Tibial nerve (tissue), 4 donors: Measurements from ENCODE around the gene TEX264. TPM values are rescaled to one million over a fixed set of nuclear protein-coding genes. Genes with fewer than 3 reads are reported as not detected.

ENCODE experiments used
- DNase-seq, 2 donors: peaks; one replicate each; pipeline ENCODE4 v3.0.0-alpha.2; 2019; ENCODE audit warnings: low spot score in 2 of 2
- H3K27ac ChIP-seq, 4 donors: fragments of 200-600 bp; sonication (generic) in 3 of 4; one replicate each; pipeline ENCODE4 v1.5.1; 2017 to 2019; ENCODE audit warnings: mild to moderate bottlenecking in 1 of 4
- H3K27me3 ChIP-seq, 2 donors: fragments of 200-600 bp; sonication (generic) in 1 of 2; one replicate each; pipeline versions ENCODE4 v1.5.1 to v1.6.0; 2017 to 2019
- H3K36me3 ChIP-seq, 3 donors: fragments of 200-600 bp; sonication (generic); one replicate each; pipeline ENCODE4 v1.5.1; 2018 to 2019
- H3K4me1 ChIP-seq, 4 donors: fragments of 200-600 bp; sonication (generic) in 3 of 4; one replicate each; pipeline ENCODE4 v1.5.1; 2017 to 2019
- H3K4me3 ChIP-seq, 4 donors: fragments of 200-600 bp; sonication (generic) in 3 of 4; one replicate each; pipeline ENCODE4 v1.5.1; 2017 to 2019; ENCODE audit warnings: mild to moderate bottlenecking in 1 of 4, moderate library complexity in 1 of 4
- H3K9me3 ChIP-seq, 4 donors: fragments of 200-600 bp; sonication (generic) in 3 of 4; one replicate each; pipeline ENCODE4 v1.5.1; 2017 to 2019
- EP300 ChIP-seq, 2 donors: sonication (generic); formaldehyde crosslinking; IDR thresholded peaks; one replicate each; pipeline ENCODE4 v1.6.1; 2017; ENCODE audit warnings: antibody characterized with exemption in 2 of 2, mild to moderate bottlenecking in 1 of 2
- POLR2A ChIP-seq, 2 donors: fragments of 450-650 bp; IDR thresholded peaks; one replicate each; pipeline ENCODE4 v1.6.1; 2017; ENCODE audit warnings: antibody characterized with exemption in 2 of 2, mild to moderate bottlenecking in 2 of 2, moderate library complexity in 2 of 2
- WGBS, 2 donors: methylation state at CpG; one replicate each; pipeline ENCODE4 v1.1.5; 2018; 5-methylcytosine and 5-hydroxymethylcytosine counted together
- total RNA-seq, 4 donors: library from RNA; depleted of rRNA; stranded (reverse); fragments of >200 nt; gene quantifications; one replicate each; pipeline ENCODE4 v1.1.0, GENCODE V29; 2016
- TF ChIP-seq, protein P1 (sequence below), 5 experiments: fragments of 200-600 bp in 3 of 5; fragments of 450-650 bp in 2 of 5; sonication (generic) in 3 of 5; IDR thresholded peaks; one replicate each; pipeline ENCODE4 v1.5.1; 2016 to 2019; ENCODE audit warnings: antibody characterized with exemption in 5 of 5, mild to moderate bottlenecking in 3 of 5, moderate library complexity in 2 of 5

Gene TEX264
- total RNA-seq, 4 donors from 2014 or later: 68.8 to 80.0 (median 73.2) TPM

DNA sequence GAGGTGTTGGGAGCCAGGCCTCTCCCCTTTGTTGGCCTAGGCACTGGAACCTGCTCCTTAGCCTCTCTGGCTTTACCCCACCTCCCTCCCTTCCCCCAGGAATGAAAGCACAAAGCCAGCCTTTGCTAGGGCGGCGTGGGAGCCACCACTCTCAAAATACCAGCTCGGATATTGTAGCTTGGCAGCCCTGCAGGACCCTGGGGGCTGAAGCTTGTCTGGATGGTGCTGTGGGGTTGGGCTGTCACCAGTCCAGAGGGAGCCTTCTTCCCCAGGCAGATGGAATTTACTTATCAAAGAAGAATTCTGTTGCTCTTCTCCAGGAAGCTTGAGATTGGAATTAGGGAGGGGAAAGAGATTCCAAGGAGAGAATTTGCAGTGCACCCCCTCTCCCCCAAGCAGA lies 20.9 kb downstream of the TEX264 start:
- H3K4me3 ChIP-seq: no peak overlapping the region
- H3K9me3 ChIP-seq: no peaks in the 10 kb centered on the region
- no peak for DNase-seq
- WGBS, 2 donors: 43 to 56% methylated on average over 3 of the region's 3 CpGs
- TF ChIP-seq, protein P1, sequence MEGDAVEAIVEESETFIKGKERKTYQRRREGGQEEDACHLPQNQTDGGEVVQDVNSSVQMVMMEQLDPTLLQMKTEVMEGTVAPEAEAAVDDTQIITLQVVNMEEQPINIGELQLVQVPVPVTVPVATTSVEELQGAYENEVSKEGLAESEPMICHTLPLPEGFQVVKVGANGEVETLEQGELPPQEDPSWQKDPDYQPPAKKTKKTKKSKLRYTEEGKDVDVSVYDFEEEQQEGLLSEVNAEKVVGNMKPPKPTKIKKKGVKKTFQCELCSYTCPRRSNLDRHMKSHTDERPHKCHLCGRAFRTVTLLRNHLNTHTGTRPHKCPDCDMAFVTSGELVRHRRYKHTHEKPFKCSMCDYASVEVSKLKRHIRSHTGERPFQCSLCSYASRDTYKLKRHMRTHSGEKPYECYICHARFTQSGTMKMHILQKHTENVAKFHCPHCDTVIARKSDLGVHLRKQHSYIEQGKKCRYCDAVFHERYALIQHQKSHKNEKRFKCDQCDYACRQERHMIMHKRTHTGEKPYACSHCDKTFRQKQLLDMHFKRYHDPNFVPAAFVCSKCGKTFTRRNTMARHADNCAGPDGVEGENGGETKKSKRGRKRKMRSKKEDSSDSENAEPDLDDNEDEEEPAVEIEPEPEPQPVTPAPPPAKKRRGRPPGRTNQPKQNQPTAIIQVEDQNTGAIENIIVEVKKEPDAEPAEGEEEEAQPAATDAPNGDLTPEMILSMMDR (IDR thresholded peaks at IDR 0.05): no peak
- TF ChIP-seq EP300 (IDR thresholded peaks at IDR 0.05) (no peak), POLR2A (IDR thresholded peaks at IDR 0.05) (no peak)
- H3K4me1 ChIP-seq: peaks cover 0 to 10% (median 2%) of the 10 kb centered on the region in 4 donors
- no peaks in the 10 kb centered on the region for H3K27me3 ChIP-seq
- H3K27ac ChIP-seq: no peak overlapping the region
- peaks cover 0 to 93% (median 0%) of the 10 kb centered on the region in 3 donors for H3K36me3 ChIP-seq

DNA sequence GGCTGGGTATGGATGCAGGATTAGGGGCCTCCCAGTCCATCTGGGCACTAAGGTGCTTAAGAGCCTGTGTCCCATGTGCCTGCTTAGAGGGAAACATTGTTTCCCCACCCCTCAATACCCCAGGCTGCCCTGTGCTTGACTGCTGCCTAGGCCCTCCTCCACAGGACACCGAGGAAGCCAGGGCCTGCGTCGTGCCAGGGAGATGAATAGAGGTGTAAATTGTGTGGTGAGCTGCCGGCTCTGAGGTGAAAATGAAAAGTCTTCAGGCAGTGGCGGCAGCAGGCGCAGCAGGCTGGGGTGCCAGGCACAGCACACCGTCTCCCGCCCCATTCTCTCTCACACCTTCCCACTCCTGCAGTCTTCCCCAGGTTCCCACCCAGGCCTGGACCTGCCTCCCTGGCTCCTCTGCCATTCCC lies 21.9 kb downstream of the TEX264 start:
- TF ChIP-seq POLR2A (IDR thresholded peaks at IDR 0.05) (no peak), EP300 (IDR thresholded peaks at IDR 0.05) (no peak)
- TF ChIP-seq, protein P1 (IDR thresholded peaks at IDR 0.05): no peak
- H3K36me3 ChIP-seq: peaks cover 0 to 93% (median 0%) of the 10 kb centered on the region in 3 donors
- no peak overlapping the region for H3K27ac ChIP-seq
- H3K27me3 ChIP-seq: no peaks in the 10 kb centered on the region
- H3K9me3 ChIP-seq: no peaks in the 10 kb centered on the region
- peaks cover 0 to 8% (median 0%) of the 10 kb centered on the region in 4 donors for H3K4me1 ChIP-seq
- H3K4me3 ChIP-seq: no peak overlapping the region
- DNase-seq: no peak
- 87 to 88% methylated on average over 8 of the region's 8 CpGs for WGBS, 2 donors

DNA sequence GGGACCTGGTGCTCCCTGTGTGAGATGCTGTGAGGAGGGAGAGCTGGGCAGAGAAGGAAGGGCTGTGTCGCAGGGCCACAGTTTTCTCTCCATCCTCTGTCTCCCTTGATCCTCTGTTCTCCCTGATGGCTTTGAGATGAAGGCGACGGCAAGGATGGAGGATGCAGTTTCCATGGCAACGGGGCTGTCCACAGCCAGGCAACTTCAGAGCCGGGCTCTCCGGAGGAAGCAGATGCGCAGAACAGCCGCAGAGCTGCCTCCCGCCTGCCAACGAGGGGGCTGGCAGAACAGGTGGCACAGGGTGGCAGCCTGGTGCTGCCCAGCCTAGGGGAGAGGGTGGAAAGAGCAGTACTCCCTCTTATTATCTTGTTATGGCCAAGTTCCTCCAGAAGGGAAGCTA lies 25.9 kb downstream of the TEX264 start:
- peaks cover 0 to 96% (median 7%) of the 10 kb centered on the region in 3 donors for H3K36me3 ChIP-seq
- H3K4me3 ChIP-seq: no peak overlapping the region
- H3K27me3 ChIP-seq: no peaks in the 10 kb centered on the region
- H3K9me3 ChIP-seq: no peaks in the 10 kb centered on the region
- no peak overlapping the region for H3K27ac ChIP-seq
- TF ChIP-seq EP300 (IDR thresholded peaks at IDR 0.05): no peak
- no peak for TF ChIP-seq POLR2A (IDR thresholded peaks at IDR 0.05)
- TF ChIP-seq, protein P1 (IDR thresholded peaks at IDR 0.05): no peak
- DNase-seq: no peak
- H3K4me1 ChIP-seq: peaks cover 0 to 2% (median 0%) of the 10 kb centered on the region in 4 donors
- WGBS, 2 donors: 91% methylated on average over 10 of the region's 10 CpGs

DNA sequence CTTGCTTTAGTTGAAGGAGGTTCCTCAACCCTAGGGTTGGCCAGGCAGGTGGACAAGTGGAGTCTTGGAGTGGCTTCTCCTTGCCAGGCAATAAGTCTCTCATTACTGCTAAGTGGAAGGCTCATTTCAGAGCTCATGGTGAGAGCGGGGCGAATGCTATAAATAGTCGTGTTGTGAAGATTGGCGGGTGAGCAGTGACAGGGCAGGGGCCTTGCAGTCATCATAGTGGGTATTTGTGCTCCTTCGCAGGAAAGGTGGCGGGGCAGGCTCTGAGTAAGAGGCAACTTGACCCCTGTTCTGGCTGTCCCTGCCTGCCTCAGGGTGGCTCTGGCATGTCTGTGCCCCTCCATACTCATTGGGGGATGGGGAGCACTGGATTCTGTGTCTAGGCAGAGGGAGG lies 27.2 kb downstream of the TEX264 start:
- DNase-seq: no peak
- TF ChIP-seq, protein P1 (IDR thresholded peaks at IDR 0.05): no peak
- TF ChIP-seq POLR2A (IDR thresholded peaks at IDR 0.05) (no peak), EP300 (IDR thresholded peaks at IDR 0.05) (no peak)
- H3K27me3 ChIP-seq: no peaks in the 10 kb centered on the region
- peaks cover 0 to 96% (median 14%) of the 10 kb centered on the region in 3 donors for H3K36me3 ChIP-seq
- WGBS, 2 donors: 87 to 89% methylated on average over 6 of the region's 6 CpGs
- no peak overlapping the region for H3K27ac ChIP-seq
- H3K9me3 ChIP-seq: no peaks in the 10 kb centered on the region
- no peak overlapping the region for H3K4me3 ChIP-seq
- no peaks in the 10 kb centered on the region for H3K4me1 ChIP-seq

DNA sequence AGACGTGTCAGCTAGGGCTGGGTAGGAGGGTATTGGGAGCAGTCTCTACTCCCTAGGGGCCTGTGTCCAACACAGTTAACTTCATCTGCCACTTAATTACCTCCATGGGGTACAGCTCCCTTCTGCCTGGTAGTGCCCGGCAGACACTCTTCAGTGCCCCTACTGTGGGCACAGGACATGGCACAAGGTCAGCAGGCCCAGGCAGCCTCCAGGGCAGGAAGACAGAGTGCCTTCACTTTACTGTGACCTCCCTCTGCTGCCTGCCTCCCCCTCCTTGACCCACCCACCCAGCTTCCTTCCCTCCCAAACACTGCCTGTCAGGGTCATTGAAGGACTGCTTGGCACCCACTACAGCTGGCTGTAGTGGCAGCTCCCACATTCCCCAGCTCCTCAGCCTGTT lies 29.4 kb downstream of the TEX264 start:
- Histone ChIP-seq H3K9me3 (no peaks in the 10 kb centered on the region), H3K4me1 (no peaks in the 10 kb centered on the region), H3K4me3 (no peak overlapping the region), H3K27ac (no peak overlapping the region), H3K36me3 (peaks cover 0 to 100% (median 14%) of the 10 kb centered on the region in 3 donors), H3K27me3 (no peaks in the 10 kb centered on the region)
- 72 to 83% methylated on average over 2 of the region's 2 CpGs for WGBS, 2 donors
- DNase-seq: no peak
- TF ChIP-seq, protein P1 (IDR thresholded peaks at IDR 0.05): no peak
- TF ChIP-seq POLR2A (IDR thresholded peaks at IDR 0.05) (no peak), EP300 (IDR thresholded peaks at IDR 0.05) (no peak)
